K562 (cell line): Measurements from ENCODE around the gene C22orf39. TPM values are rescaled to one million over a fixed set of nuclear protein-coding genes. Genes with fewer than 3 reads are reported as not detected.

ENCODE experiments used
- HCFC1 ChIP-seq: IDR thresholded peaks from 2 replicates; pipeline ENCODE4 v1.6.1; 2012; ENCODE audit warnings: low read depth, low read length, improper control_type of control experiment
- KAT7 ChIP-seq: sonication (generic); formaldehyde crosslinking; IDR thresholded peaks from 2 replicates; pipeline ENCODE4 v1.8.0; 2022; ENCODE audit warnings: missing genetic modification reagents, mild to moderate bottlenecking, borderline replicate concordance
- PHF21A ChIP-seq: fragments of 450-650 bp; IDR thresholded peaks from 2 replicates; pipeline ENCODE4 v1.6.1; 2017; ENCODE audit warnings: low read depth, borderline replicate concordance
- SUPT5H ChIP-seq: fragments of 450-650 bp; IDR thresholded peaks from 2 replicates; pipeline ENCODE4 v1.6.1; 2016
- ZNF232 ChIP-seq: sonication (generic); formaldehyde crosslinking; IDR thresholded peaks from 2 replicates; pipeline ENCODE4 v1.8.0; 2022; ENCODE audit warnings: mild to moderate bottlenecking, missing genetic modification reagents
- ZNF24 ChIP-seq: fragments of 450-650 bp; IDR thresholded peaks from 2 replicates; pipeline ENCODE4 v1.6.1; 2016
- polyA plus RNA-seq, 8 experiments: library from polyadenylated mRNA; depleted of rRNA in 4 of 8; stranded (reverse) in 5 of 8; unstranded in 3 of 8; fragments of >200 nt; fragmentation: Nextera tagmentation in 2 of 8; fragmentation: Illumina TruSeq in 1 of 8; extraction: Ambion mirVana in 2 of 8; extraction: Trizol in 1 of 8; gene quantifications; 2 replicates each; pipeline versions ENCODE4 v1.2.1 to v1.2.3, GENCODE V29; 2011 to 2014; ENCODE audit warnings: inconsistent platforms in 1 of 8, missing spikeins in 1 of 8
- total RNA-seq, 7 experiments: library from RNA; depleted of rRNA in 6 of 7; stranded (reverse); fragments of >200 nt in 6 of 7; fragmentation: Illumina TruSeq in 2 of 7; extraction: Trizol in 2 of 7; gene quantifications; 2 replicates each; pipeline versions ENCODE4 v1.2.1 to v1.2.3, GENCODE V29; 2011 to 2021; ENCODE audit warnings: low replicate concordance in 1 of 7
- TF ChIP-seq, protein P1 (sequence below), 2 experiments: fragments of 450-650 bp; formaldehyde crosslinking in 1 of 2; IDR thresholded peaks; 2 replicates each; pipeline versions ENCODE4 v1.4.0 to v1.6.1; 2014 to 2020; ENCODE audit warnings: mild to moderate bottlenecking in 2 of 2, borderline replicate concordance in 1 of 2, low read depth in 1 of 2
- TF ChIP-seq, protein P2 (sequence below), 2 experiments: fragments of 250-450 bp in 1 of 2; fragments of 450-650 bp in 1 of 2; sonication (Bioruptor Pico) in 1 of 2; IDR thresholded peaks; 2 replicates each; pipeline versions ENCODE4 v1.6.1 to v1.8.0; 2016 to 2021; ENCODE audit warnings: mild to moderate bottlenecking in 2 of 2, moderate library complexity in 2 of 2, missing compliant biosample characterization in 1 of 2, missing genetic modification characterization in 1 of 2
- TF ChIP-seq, protein P3 (sequence below): fragments of 200-800 bp; sonication (Bioruptor generic); IDR thresholded peaks from 2 replicates; pipeline ENCODE4 v1.6.1; 2017; ENCODE audit warnings: missing genetic modification characterization, missing compliant biosample characterization

The C22orf39 gene
- total and polyA plus RNA-seq, 9 of the 15 experiments (the other 6 are each of a cell fraction or from before 2014, with no cell fraction given), result 20.4 to 139 (median 66.8) TPM

DNA sequence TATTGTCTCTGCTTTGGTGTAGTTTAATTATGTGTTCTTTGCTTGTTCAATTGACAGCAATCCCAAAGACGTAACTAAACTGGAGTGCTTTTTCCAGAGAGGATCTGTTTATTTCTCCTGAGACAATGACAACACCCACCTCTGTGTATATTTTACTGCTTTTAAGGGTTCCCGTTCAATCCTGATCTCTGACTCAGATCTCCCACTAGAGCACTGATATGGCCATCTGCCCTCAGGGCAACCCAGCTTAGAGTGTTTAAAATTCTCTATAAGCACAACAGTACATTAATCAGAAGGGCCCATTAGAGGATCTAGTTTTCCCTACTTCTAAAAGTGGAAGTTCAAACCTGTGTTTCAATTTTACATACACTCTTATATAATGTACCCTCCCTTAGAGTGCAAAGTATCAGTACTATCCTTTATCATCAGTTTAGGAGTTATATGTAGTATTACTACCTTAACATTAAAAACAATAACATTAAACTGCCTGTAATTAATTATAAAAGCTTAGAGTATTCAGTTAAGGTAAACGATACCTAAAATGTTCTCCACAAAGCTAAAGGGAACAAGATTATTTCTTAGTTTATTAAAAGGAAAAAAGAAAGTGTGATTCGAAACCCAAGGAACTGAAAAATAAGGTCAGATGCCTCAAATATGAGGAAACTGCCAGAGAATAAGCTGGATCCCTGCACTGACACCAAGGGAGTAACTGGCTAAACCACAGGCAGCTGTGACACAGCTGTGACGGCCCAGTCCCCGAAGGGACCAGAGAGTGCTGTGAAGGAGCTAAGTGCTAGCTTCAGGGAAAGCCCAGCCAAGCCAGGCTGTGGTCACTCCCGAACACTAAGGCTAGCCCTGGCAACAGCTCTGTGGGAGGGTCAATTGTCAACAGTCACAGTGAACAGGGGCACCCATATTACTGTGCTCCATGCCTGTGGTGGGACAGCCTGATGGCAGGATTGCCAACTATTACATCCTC is 16.3 kb upstream of the C22orf39 start (continued):
- TF ChIP-seq, protein P1, sequence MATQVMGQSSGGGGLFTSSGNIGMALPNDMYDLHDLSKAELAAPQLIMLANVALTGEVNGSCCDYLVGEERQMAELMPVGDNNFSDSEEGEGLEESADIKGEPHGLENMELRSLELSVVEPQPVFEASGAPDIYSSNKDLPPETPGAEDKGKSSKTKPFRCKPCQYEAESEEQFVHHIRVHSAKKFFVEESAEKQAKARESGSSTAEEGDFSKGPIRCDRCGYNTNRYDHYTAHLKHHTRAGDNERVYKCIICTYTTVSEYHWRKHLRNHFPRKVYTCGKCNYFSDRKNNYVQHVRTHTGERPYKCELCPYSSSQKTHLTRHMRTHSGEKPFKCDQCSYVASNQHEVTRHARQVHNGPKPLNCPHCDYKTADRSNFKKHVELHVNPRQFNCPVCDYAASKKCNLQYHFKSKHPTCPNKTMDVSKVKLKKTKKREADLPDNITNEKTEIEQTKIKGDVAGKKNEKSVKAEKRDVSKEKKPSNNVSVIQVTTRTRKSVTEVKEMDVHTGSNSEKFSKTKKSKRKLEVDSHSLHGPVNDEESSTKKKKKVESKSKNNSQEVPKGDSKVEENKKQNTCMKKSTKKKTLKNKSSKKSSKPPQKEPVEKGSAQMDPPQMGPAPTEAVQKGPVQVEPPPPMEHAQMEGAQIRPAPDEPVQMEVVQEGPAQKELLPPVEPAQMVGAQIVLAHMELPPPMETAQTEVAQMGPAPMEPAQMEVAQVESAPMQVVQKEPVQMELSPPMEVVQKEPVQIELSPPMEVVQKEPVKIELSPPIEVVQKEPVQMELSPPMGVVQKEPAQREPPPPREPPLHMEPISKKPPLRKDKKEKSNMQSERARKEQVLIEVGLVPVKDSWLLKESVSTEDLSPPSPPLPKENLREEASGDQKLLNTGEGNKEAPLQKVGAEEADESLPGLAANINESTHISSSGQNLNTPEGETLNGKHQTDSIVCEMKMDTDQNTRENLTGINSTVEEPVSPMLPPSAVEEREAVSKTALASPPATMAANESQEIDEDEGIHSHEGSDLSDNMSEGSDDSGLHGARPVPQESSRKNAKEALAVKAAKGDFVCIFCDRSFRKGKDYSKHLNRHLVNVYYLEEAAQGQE (IDR thresholded peaks at IDR 0.05; ENCODE audit: borderline replicate concordance), result peak; percentile 21; the same call in 1 of the 2 replicates
- TF ChIP-seq, protein P1 (CRISPR knock-in tag; IDR thresholded peaks at IDR 0.05; ENCODE audit: low read depth), result no peak
- TF ChIP-seq, protein P2, sequence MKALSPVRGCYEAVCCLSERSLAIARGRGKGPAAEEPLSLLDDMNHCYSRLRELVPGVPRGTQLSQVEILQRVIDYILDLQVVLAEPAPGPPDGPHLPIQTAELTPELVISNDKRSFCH (CRISPR knock-in tag; IDR thresholded peaks at IDR 0.05), result no peak
- TF ChIP-seq, protein P2 (tag; IDR thresholded peaks at IDR 0.05), result no peak
- TF ChIP-seq, protein P3, sequence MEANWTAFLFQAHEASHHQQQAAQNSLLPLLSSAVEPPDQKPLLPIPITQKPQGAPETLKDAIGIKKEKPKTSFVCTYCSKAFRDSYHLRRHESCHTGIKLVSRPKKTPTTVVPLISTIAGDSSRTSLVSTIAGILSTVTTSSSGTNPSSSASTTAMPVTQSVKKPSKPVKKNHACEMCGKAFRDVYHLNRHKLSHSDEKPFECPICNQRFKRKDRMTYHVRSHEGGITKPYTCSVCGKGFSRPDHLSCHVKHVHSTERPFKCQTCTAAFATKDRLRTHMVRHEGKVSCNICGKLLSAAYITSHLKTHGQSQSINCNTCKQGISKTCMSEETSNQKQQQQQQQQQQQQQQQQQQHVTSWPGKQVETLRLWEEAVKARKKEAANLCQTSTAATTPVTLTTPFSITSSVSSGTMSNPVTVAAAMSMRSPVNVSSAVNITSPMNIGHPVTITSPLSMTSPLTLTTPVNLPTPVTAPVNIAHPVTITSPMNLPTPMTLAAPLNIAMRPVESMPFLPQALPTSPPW (CRISPR knock-in tag), result no peak
- TF ChIP-seq ZNF232 (CRISPR knock-in tag) (no peak), KAT7 (CRISPR knock-in tag) (no peak), SUPT5H (peak; percentile 39; the same call in 1 of the 2 replicates), HCFC1 (no peak), ZNF24 (no peak), PHF21A (no peak)
